Measurements from ENCODE around the gene HNRNPA1L2. TPM values are rescaled to one million over a fixed set of nuclear protein-coding genes. Genes with fewer than 3 reads are reported as not detected.

Gene HNRNPA1L2
- total RNA-seq, 1 donor from 2014 or later, result 4.5 TPM

- no peak for DNase-seq (ENCODE audit: low read depth)
Measured at GRCh38 chr13:52646967-52647366, 4.7 kb downstream of the HNRNPA1L2 start.

- no peak for DNase-seq (ENCODE audit: low read depth)
Measured at GRCh38 chr13:52650731-52651130, 8.5 kb downstream of the HNRNPA1L2 start.

GRCh38 chr13:52651897-52652195, 9.6 kb downstream of the HNRNPA1L2 start:
- DNase-seq (ENCODE audit: low read depth), result no peak

DNA sequence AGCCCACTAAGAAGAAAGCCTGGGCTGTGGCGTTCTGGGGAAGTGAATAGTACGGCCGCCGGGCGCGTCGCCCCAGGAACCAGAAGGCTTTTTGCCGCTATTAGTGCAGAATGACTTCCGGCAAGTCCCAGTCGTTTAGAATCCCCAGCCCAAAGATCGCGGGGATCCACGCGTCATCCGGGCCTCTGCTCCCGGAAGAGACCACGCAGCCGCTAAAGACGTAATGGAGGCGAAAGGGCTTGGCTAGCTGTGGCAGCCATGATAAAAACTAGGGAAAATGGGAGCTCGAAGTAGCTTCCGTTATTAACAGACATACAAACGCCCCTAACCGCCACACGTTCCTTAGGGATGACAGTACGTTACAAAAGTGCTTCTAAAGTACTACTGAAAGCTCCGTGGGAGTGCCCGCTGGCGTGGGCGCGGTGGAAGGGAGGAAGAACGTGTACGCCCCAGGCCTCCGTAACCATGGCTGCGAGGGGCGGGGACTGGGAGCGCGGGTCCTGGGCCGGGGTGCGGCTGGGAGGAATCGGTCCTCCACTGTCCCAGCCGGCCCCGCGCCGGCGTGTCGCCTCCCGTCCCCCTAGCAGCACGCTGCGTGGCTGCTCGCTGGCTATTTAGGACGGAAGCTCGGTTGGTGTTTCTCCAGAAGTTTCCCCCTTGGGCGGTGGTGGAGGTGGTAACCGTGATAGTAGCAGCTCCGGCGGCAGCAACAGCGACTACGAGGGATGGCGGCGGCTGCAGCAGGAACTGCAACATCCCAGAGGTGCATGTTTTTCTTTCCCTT, 10.2 kb downstream of the HNRNPA1L2 start, which contains the start of gene SUGT1:
SUGT1 (plus strand) TSS at position 641 of the 784 bp plus-strand sequence; CDS start at position 726, 85 bp downstream.
- DNase-seq (ENCODE audit: low read depth), result peak; percentile 95

DNA sequence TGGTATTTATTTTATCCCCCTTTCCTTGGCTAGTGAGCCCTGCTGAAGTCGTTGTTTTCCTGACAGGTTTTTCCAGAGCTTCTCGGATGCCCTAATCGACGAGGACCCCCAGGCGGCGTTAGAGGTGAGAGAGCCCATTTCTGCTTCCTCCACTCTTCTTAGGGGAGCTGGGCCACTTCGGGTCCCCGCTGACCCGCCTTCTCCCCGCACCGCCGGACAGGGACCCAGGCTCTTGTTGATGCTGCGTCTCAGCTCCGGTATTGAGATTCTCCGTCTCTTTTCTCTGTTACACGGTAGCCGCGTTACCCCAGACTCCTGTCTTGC, 10.7 kb downstream of the HNRNPA1L2 start:
- DNase-seq (ENCODE audit: low read depth), result no peak

- DNase-seq (ENCODE audit: low read depth), result no peak
Measured at GRCh38 chr13:52659340-52659739, 17.1 kb downstream of the HNRNPA1L2 start.

GRCh38 chr13:52664272-52664671, 22.0 kb downstream of the HNRNPA1L2 start:
- DNase-seq (ENCODE audit: low read depth), result no peak

DNA sequence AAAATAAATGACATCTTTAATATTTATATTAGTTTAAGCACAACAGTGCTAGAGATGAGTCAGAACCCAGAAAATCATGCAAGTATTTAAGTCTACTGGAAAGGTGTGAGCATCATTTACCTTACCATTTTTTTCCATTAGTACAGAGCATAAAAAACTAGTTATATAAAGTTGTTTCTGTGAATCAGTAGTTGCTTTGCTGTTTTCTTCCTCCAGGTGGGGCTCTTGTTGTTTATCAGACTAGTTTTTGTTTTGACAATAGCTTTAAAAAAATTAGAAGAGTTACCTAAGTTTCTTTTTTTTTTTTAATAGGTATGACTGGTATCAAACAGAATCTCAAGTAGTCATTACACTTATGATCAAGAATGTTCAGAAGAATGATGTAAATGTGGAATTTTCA, 23.1 kb downstream of the HNRNPA1L2 start:
- peak; percentile 64 for DNase-seq (ENCODE audit: low read depth)

- no peak for DNase-seq (ENCODE audit: low read depth)
Measured at GRCh38 chr13:52669677-52670076, 27.4 kb downstream of the HNRNPA1L2 start.

GRCh38 chr13:52670726-52671125, 28.5 kb downstream of the HNRNPA1L2 start:
- no peak for DNase-seq (ENCODE audit: low read depth)

DNA sequence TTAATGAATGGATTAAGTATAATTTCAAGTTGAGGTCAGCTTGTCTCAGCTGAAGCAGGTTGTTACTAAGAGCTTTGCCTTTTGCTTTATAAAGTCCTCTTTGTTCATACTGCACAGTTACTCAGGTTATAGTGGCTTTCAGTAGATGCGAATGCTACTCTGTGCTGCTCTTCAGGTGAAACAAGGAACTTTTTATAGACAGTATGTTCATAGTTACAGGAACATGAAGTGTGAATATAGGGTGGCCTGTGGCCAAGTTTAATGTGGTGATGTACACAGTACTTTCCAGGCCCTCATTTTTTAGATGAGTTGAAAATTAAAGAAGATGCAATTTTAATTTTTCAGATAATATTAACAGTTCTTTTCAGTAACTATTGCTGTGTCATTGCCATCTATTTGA, 31.2 kb downstream of the HNRNPA1L2 start:
- DNase-seq (ENCODE audit: low read depth), result no peak

DNA sequence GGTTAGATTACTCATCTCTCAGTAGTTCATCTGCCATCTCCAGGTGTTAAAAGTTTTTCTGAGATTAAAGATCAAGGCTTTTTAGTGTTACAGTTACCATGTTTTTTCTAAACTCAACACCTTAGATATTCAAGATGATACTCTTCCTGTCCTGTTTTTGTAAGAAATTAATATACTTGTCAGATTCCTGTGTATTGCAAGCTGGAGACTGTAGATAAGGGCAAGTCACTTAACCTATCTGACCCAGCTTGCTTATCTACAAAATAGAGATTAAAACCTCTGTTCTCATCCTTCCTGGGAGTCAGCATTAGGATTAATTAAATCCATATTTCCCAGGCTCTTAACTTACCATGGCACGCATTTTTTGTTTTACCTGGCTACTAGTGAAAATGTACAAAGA, 35.6 kb downstream of the HNRNPA1L2 start:
- no peak for DNase-seq (ENCODE audit: low read depth)

DNA sequence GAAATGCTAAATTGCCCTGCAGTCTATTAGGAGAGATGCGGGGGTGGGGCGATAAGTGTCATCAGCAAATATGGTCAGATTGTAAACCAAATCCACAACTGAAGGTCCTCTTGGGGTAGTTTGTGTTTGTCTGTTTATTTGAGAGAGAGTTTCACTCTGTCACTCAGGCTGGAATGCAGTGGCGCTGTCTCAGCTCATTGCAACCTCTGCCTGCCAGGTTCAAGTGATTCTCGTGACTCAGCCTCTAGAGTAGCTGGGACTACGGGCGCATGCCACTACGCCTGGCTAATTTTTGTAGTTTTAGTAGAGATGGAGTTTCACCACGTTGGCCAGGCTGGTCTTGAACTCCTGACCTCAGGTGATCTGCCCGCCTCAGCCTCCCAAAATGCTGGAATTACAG, 43.6 kb downstream of the HNRNPA1L2 start:
- peak; percentile 19 for DNase-seq (ENCODE audit: low read depth)

GRCh38 chr13:52686376-52686775, 44.1 kb downstream of the HNRNPA1L2 start:
- DNase-seq (ENCODE audit: low read depth), result peak; percentile 28

Other genes with a start within 250 kb of the HNRNPA1L2 start
- 12.0 and 18.9 TPM in 2 replicates for gene THSD1, start 236.3 kb upstream of the HNRNPA1L2 start, total RNA-seq
- gene VPS36, start 191.8 kb upstream of the HNRNPA1L2 start, total RNA-seq, result 27.1 and 41.4 TPM in 2 replicates
- gene CKAP2, start 187.0 kb upstream of the HNRNPA1L2 start, total RNA-seq, result 18.1 and 34.2 TPM in 2 replicates
- gene SUGT1, start 10.4 kb downstream of the HNRNPA1L2 start, total RNA-seq, result 55.9 and 70.7 TPM in 2 replicates
- not detected in 2 replicates for gene CNMD, start 97.4 kb downstream of the HNRNPA1L2 start, total RNA-seq
- 0.05 TPM in 1 of 2 replicates, not detected in the other for gene PCDH8, start 206.2 kb downstream of the HNRNPA1L2 start, total RNA-seq

Data from renal cortical epithelial cell (primary cell).